ENCODE data around the gene ISLR.

DNA sequence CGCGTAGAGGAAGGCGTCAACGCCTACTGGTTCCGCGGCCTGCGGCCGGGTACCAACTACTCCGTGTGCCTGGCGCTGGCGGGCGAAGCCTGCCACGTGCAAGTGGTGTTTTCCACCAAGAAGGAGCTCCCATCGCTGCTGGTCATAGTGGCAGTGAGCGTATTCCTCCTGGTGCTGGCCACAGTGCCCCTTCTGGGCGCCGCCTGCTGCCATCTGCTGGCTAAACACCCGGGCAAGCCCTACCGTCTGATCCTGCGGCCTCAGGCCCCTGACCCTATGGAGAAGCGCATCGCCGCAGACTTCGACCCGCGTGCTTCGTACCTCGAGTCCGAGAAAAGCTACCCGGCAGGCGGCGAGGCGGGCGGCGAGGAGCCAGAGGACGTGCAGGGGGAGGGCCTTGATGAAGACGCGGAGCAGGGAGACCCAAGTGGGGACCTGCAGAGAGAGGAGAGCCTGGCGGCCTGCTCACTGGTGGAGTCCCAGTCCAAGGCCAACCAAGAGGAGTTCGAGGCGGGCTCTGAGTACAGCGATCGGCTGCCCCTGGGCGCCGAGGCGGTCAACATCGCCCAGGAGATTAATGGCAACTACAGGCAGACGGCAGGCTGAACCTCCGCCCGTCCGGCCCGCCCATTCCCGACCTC is 39.0 kb upstream of the ISLR start:
- TF ChIP-seq SUZ12 (IDR thresholded peaks at IDR 0.05; ENCODE audit: extremely low read depth, insufficient read depth, insufficient read length) (no peak), YY1 (IDR thresholded peaks at IDR 0.05; ENCODE audit: insufficient read depth, insufficient read length) (no peak), ZNF274 (IDR thresholded peaks at IDR 0.05; ENCODE audit: low read depth, low read length) (no peak)
